GM18951 (cell line): ENCODE measurements around the gene KCP.

ENCODE experiments used
- POLR2A ChIP-seq: IDR thresholded peaks from 4 replicates; pipeline ENCODE4 v1.6.1; 2011; ENCODE audit warnings: mild to moderate bottlenecking; ENCODE audit not compliant: insufficient read length, insufficient read depth; ENCODE audit errors: extremely low read depth
- in situ Hi-C: fragments of 300-500 bp; cut with MboI; formaldehyde crosslinking; loops from one replicate; pipeline ENCODE4 v1.12.0; 2022; ENCODE audit warnings: low sequenced_read_pairs, mixed read lengths, inconsistent platforms; ENCODE audit not compliant: unreplicated experiment

KCP gene

DNA sequence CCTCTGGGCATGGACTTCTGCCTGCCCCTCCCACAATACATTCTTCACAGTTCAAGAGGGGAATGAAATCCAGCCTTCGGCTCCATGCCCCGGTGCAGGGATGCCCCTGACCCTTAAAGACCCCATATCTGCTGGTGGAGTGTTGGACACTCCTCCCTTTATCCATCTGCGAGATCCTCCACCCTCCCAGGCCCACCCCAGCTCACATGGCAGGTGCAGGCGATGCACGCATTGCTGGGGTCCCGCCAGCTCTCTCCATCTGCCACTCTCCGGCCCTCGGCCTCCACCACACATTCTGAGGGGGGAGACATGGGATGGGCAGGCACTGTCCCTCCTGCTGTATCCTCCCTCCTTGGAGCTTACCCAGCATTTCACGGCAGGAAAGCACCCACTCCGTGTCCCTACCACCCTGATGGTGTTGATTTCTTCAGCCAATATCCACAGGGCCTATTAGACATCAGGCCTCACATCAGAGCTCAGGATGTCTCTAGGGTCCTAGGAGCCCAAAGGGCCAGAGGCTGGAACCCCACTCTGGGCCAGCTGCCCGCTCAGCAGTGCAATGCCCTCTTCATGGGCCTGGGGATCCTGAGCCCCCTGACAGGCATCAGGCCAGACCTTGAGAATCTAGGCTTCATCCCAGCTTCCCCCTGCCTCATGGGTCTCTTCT is 29.6 kb downstream of the KCP start:
- no peak for TF ChIP-seq POLR2A
- in situ Hi-C loops = no loop called here

DNA sequence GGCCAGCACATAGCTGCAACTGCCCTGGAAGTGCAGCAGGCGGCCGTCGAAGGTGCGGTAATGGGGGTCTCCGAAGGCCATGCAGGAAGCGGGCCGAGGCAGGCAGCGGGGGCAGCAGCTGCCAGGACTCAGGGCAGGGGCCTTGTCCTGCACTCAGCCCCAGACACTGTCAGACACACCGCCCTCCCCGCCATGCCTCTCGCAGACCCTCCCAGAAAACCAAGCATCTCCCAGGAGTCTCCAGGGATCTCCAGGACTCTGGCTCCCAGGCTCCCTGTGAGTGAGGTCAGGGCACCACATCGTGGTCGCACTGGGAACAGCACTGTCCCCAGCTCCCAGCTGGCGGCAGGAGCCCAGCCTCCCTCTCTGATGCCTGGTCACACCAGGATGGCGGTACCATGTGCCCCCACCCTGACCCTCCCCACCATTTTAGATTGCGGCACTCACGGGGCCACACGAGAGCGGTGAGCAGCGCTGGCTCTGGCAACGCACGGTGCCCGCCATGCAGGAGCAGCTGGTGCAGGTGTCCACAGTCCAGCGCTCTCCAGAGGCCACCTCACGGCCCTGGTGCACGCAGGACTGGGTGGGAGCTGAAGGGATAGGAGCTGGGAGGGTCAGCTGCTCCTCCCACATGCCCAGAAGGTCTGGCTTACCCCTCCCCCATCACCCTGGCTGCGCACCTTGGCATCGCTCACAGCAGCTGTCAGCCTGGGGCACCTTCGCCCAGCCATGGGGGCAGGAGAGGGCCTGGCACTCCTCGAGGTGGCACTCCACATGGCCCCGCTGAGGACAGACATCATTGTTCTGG is 30.4 kb downstream of the KCP start:
- TF ChIP-seq POLR2A = no peak
- in situ Hi-C loops = no loop called here

DNA sequence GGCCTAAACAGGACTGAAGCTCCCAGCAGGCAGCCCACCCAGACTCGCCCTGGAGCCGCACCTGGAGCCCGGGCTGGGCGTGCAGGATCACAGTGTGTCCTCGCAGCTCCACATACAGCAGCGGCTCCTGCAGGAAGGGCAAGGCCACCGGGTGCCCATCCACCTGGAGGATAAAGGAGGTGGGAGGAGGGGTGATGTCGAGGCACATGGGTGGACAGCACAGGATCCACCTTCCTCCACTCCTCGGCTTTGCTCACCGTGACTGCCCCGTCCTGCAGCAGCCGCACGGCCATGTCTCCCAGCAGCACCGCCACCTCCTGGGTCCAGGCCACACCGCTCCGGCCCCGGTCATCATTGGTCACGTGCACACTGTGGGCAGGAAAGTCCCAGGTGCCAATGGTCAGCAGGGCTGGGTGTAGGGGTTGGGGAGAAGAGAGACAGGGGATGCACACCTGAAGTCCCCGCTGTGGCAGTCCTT is 31.0 kb downstream of the KCP start:
- TF ChIP-seq POLR2A = no peak
- in situ Hi-C loops = no loop called here

DNA sequence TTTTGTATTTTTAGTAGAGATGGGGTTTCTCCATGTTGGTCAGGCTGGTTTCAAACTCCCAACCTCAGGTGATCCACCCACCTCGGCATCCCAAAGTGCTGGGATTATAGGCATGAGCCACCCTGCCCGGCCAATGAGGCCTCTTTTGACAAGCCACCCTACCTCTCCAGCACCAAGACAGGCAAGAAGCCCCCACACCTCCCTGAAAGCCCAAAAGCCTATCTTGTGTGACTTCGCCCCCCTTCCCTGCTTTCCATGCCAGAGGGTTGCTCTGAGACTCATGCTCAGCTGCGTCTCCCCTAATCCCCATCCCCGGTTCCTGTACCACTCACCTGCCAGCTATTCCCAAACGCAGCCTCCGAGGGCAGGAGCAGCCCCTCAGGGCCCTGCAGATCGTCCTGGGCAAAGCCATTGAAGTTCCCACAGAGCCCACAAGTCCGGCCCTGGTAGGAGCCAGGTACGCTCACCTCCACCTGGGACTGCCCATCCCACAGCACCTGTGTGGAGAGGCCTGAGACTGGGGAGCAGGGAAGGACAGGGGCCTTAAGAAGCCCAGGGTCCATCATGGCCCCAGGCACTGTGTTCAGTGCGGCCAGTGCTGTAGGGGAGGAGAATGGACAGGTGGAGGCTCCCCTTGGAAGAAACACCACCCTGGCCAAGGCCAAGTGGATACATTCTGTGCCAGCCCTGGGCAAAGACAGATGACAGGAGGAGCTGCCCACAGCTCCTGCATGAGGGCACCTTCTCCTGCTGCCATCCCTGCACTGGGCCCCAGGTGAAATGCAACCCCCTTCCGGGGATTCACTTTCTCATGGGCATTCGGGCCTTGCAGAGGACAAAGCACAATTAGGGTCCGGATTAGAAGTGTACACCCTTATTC is 32.0 kb downstream of the KCP start:
- TF ChIP-seq POLR2A = no peak
- in situ Hi-C loops = no loop called here

DNA sequence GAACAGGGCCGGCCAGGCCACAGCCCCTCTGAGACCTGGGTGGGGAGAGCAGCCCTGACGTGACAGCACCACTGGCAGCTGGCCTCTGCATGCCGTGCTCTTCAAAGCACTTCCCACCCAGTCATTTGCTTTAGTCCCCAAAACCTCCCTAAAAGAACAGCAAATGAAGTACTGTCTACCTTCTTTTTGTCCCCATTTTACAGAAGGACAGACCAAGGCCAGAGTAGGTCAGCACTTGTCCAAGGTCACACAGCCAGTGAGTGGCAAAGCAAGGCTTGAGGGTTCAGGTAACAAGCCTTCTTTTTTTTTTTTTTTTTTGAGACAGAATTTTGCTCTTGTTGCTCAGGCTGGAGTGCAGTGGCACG is 32.8 kb downstream of the KCP start:
- TF ChIP-seq POLR2A = no peak
- in situ Hi-C loops = no loop called here

DNA sequence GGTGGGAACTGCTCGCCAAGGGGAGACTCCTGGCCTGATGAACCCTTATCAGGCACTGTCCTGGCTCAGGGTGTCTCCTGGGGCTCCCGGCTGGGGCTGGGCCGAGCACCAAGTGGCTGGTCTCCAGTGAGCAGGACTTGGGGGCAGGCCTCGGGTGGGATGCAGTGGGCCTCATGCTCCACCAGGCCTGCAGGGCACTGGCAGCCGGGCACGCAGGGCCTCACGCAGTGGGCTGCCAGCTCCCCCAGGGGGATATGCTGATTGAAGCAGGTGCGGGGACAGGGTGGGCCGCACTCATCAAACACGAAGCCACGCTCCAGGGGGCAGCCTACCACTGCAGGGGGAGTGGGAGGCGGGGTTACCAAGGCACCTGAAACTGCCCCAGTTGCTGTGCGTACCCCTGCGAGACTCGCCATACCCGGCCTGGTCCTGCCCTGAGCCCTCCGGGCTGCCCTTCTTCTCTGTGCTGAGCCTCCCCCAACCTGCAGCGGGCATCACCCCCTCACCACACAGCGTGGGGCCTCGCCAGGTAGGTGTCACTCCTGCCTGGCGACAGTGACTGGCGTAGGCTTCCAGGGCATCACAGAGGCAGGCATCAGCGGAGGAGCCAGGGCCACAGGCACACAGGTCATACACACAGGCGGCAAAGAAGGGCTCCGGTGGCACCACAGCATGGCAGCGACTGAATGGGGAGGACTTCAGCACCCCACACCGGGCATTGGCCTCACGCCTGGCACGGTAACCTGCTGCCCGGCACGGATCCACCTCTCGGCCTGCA is 33.3 kb downstream of the KCP start:
- in situ Hi-C loops = no loop called here
- no peak for TF ChIP-seq POLR2A

DNA sequence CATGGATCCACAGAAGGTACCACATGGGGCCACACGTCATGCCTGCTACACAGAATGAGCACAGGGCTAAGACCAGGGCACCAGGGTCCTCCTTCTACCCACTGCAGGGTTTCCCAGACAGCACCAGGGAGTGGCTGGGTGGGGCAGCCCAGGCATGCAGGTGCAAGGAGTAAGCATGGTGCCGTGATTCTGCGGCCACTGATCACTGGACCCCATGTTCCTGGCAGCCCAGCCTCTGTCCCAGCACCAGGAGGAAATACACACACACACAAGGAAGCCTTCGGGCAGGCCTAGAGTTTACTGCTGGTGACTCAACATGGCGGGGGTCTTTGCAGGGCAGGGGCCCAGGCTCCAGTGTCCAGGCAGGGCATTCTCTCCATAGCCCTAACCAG is 33.9 kb downstream of the KCP start:
- in situ Hi-C loops = no loop called here
- no peak for TF ChIP-seq POLR2A

DNA sequence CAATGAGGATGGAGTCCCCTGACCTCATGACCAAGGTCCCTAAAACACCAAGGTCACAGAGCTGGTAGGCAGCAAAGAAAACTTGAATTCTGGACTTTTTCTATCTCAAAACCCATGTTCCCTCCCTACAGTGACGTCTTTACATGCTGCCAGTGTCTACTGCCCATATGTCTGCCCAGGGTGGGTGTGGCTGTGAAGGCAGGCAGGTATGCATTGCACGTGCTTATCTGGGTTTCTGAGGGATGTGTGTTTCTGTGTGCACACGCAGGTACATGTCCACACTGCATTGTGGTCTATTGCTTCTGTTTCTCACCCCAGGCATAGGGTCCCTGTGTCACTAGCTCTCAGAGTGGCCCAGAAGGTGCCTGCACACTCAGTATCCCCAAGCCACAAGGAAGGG is 34.4 kb downstream of the KCP start:
- in situ Hi-C loops = no loop called here
- no peak for TF ChIP-seq POLR2A

DNA sequence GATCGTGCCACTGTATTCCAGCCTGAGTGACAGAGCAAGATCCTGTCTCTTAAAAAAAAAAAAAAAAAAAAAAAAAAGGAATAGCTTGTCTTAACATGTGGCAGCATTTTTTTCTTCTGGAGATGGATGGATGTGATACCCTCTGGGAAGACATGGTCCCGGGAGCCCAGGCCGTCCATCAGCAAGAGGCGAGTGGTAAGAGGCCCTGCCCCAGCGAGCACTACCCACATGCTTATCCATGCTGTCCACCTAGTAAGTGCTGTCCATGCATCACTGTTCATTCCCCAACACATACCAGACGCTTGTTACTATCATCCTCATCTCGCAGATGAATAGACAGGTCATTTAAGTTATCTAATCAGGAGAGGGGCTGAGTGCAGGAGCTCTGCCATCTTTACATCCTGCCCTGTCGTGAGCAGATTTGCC is 35.0 kb downstream of the KCP start:
- in situ Hi-C loops = no loop called here
- no peak for TF ChIP-seq POLR2A

DNA sequence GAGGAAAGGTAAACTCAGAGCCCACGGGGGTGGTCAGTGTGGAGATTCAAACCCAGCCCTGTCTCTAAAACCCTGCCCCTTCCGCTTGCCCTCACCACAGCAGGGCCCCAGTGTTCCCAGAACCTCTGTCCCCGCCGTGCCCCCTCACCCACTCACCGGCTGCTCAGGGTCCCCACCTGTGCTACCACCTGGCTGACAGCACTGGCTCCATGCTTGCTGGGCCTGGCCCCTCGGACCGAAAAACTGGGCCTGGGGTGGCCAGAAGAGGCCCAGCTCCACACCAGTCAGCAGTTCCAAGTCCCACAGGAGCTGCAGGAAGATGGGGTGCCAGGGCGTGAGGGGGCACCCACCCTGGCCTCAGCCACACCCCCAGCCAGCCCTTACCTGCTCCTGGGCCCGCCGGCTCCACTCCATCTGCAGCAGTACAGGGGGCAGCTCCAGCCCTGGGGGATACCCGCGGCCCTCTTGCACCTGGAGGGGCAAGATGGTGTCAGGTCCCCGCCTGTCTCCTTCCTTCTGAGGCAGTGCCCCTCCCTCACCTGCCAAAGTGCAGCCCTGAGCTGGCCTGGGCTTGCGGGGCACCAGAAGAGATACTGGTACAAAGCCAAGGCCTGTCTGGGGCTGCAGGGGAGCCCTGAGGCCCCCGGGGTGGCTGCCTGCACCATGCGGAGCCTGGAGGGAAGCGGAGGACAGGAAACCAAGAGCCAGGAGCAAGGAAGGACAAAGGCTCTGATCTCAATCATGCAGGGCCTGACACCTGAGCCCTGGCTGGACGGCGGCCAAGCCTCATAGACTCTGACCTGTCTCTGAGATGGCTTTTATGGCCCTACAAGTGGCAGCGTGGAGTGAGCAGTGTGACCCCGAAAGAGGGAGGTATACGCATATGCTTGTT is 36.1 kb downstream of the KCP start:
- in situ Hi-C loops = no loop called here

DNA sequence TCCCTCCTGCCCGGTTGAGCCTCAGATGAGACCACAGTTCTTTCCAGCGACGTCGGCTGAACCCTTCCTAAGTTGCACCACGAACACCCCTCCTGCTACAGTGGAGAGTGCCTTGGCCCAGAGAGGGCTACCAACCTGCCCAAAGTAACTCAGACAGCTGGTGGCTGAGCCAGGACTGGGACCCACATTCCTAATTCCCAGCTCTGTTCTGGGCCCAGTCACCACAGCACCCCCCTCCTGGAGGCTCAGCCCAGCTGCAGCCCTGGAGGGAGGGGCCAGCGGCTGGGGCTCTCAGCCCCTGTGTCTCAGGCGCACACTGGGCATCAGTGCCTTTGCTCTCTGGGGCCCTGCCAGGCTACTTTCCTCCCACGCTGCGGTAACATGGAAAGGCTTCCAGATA is 37.3 kb downstream of the KCP start:
- TF ChIP-seq POLR2A = no peak
- in situ Hi-C loops = no loop called here

More for the DNA sequence above, 36.1 kb downstream of the KCP start:
- TF ChIP-seq POLR2A = no peak

DNA sequence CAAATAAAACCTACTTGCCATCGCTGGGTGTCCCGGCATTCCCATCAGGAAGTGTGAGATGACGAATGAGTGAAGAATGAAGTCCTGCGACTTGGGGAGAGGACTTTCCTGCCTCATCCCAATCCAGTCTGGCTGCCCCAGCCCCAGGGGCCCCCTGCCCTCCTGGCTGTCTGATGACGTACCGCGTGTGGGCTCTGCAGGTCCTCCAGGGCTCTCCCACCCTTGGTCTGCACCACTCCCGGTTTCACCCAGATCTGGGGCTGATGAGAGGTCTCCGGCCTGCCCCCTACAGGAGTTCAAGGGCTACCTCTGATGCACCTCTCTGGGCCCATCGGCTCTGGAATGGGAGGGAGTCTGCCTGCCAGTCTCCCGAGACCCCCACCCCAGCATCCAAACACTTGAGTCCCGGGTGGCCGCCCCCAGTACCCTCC is 38.1 kb downstream of the KCP start:
- in situ Hi-C loops = no loop called here
- TF ChIP-seq POLR2A = no peak

DNA sequence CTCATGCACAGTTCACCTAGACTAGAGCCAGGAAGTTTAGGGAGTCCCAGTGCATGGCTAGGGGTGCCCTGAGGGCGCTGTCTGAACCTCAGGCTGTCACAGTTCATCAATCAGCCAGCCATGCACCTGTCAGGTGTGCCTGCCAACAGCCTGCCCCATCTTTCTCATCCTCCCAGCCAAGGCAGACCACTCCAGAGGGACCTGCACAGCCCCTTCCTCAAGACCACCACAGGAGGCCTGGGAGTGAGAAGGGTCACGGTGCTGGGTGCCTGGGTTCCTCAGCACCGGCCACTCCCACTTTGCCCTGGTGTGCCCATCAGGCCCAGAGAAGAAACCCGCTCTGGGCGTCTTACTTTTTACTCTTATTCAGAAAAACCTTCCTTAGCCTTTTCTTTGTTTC is 39.5 kb downstream of the KCP start:
- TF ChIP-seq POLR2A = no peak
- in situ Hi-C loops = no loop called here
